Erythroblast (primary cell): ENCODE results near the gene CTIF.

ENCODE experiments used
- GATA1 ChIP-seq: IDR thresholded peaks from 2 replicates; pipeline ENCODE4 v1.6.1; 2011; ENCODE audit warnings: low read depth, mild to moderate bottlenecking, control low read depth, low read length, moderate library complexity
- POLR2A ChIP-seq: IDR thresholded peaks from 2 replicates; pipeline ENCODE4 v1.6.1; 2011; ENCODE audit warnings: mild to moderate bottlenecking, low read length

DNA sequence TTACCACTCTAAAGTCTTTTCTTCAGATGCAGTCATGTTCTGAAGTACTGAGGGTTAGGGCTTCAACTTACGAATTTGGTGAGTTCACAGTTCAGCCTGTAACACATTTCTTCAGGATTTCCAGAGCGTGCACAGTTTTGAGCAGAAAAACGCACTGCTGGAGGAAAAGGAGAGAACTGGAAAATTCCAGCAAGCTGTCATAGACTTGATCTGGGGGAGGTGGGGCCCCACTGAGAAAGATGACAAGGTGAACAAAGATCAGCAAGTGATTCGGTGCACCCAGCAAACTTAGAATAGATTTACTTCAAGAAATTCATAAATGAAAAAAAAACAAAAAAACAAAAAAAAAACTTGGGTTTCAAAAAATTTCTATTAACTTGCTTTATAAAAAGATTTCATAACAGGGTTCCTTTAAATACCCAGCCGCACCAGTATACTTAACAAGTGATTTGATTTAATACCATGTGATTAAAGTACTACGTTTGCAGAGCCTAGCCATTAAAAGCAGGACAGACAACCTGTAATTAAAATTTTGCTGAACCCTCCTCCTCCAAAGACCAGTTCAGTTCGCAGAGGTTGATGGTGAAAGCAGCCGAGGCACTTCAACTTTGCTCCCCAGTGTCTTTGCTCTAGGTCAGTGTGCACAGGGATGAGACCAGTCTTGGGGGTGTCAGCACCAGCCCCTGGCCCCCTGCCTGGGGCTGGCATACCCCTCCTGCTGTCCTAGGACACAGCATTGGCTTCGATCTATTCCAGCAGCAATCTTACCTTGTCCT, 30.5 kb downstream of the CTIF start:
- no peak for TF ChIP-seq POLR2A
- TF ChIP-seq GATA1 = no peak
